ENCODE data around the gene VWC2L.

DNA sequence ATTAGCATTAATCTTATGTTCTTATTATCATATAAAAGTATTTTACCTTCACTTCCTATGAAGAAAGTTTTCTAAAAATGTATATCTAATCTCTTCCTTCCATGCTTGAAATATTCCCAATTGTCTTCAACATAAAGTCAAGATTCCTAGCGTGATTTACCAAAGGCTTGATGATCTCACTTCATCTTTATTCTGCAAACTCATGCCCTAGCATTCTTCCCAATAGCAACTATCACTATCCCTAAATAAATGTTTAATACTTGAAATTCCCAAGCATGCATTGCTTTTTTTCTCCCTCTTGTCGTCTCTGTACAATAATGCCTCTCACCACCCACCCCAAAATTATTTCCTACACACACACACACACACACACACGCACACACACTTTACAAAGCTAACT lies 125.8 kb downstream of the VWC2L start:
- TF ChIP-seq, protein P1, sequence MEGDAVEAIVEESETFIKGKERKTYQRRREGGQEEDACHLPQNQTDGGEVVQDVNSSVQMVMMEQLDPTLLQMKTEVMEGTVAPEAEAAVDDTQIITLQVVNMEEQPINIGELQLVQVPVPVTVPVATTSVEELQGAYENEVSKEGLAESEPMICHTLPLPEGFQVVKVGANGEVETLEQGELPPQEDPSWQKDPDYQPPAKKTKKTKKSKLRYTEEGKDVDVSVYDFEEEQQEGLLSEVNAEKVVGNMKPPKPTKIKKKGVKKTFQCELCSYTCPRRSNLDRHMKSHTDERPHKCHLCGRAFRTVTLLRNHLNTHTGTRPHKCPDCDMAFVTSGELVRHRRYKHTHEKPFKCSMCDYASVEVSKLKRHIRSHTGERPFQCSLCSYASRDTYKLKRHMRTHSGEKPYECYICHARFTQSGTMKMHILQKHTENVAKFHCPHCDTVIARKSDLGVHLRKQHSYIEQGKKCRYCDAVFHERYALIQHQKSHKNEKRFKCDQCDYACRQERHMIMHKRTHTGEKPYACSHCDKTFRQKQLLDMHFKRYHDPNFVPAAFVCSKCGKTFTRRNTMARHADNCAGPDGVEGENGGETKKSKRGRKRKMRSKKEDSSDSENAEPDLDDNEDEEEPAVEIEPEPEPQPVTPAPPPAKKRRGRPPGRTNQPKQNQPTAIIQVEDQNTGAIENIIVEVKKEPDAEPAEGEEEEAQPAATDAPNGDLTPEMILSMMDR (IDR thresholded peaks at IDR 0.05) = no peak
- no peak for TF ChIP-seq POLR2A (IDR thresholded peaks at IDR 0.05)

All from sigmoid colon (tissue), 3 donors.